Mucosa of descending colon (tissue), 3 donors: ENCODE data around the gene PRKG1. TPM values are rescaled to one million over a fixed set of nuclear protein-coding genes. Genes with fewer than 3 reads are reported as not detected.

Experiments
- ATAC-seq: fragments of 200-7000 bp; cut with Tn5 transposase; one replicate; pipeline ENCODE4 v1.9.1; 2020; ENCODE audit warnings: mild to moderate bottlenecking, moderate library complexity
- DNase-seq, 3 donors: peaks; one replicate each; pipeline ENCODE4 v3.0.0-alpha.2; 2020
- H3K36me3 ChIP-seq: fragments of 200-600 bp; one replicate; pipeline ENCODE4 v1.8.0; 2021; ENCODE audit warnings: low read depth, mild to moderate bottlenecking
- H3K4me1 ChIP-seq: fragments of 200-600 bp; one replicate; pipeline ENCODE4 v1.8.0; 2021; ENCODE audit warnings: low read depth, mild to moderate bottlenecking
- H3K4me3 ChIP-seq: fragments of 200-600 bp; one replicate; pipeline ENCODE4 v1.8.0; 2021; ENCODE audit warnings: mild to moderate bottlenecking
- H3K9me3 ChIP-seq: fragments of 200-600 bp; one replicate; pipeline ENCODE4 v1.8.0; 2021; ENCODE audit warnings: mild to moderate bottlenecking
- CTCF ChIP-seq: fragments of 200-600 bp; IDR thresholded peaks from one replicate; pipeline ENCODE4 v1.8.0; 2022; ENCODE audit warnings: antibody characterized with exemption, mild to moderate bottlenecking
- intact Hi-C, 2 donors: fragments of 100-400 bp; cut with DNase I in 1 of 2; cut with micrococcal nuclease in 1 of 2; formaldehyde crosslinking; loops; one replicate each; pipeline versions ENCODE4 v1.11.0 to v1.11.1; 2022; cut with DNase I, micrococcal nuclease
- total RNA-seq, 3 donors: library from RNA; stranded (reverse); fragmentation: NEBNext Ultra II Directional in 2 of 3; extraction: Animal tissue kit (Norgen Biotek cat#: 25700) in 2 of 3; gene quantifications; one replicate each; pipeline versions ENCODE4 v1.2.1 to v1.2.4, GENCODE V29; 2021 to 2023
- donor health status: DM: no; HTN: no; CAD: no; lungs with moderate emphysema.
- donor health status: DM: no; HTN: no; CAD: no.
- donor health status: DM: no; HTN: yes; CAD: no.

Gene PRKG1
- total RNA-seq, 3 donors from 2014 or later: 17.1 to 55.6 (median 21.1) TPM

DNA sequence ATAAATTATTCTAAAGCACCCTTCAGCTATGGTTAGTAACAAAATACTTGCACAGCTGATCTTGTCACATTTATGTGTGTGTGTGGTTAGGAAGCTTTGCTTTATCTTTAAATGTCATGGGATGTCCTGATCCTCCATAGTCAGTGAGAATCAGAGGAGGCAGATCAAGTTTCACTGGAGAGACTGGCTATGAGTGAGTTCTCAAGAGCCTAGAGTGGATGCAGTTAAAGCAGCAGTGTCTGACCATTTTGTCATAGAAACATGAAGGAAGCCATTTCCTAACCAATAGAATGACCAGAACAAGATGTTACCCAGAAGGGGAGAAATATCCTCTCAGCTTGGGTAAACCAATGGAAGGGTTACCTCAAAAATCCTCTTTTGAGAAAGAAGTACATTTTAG is 1032.6 kb downstream of the PRKG1 start:
- Histone ChIP-seq H3K9me3 (no peaks in the 10 kb centered on the region), H3K4me1 (no peaks in the 10 kb centered on the region), H3K36me3 (no peaks in the 10 kb centered on the region), H3K4me3 (no peak overlapping the region)
- ATAC-seq: no peak
- TF ChIP-seq CTCF: no peak
- intact Hi-C loops: no loop called here
- no peak for DNase-seq

GRCh38 chr10:52108236-52108635 is 1033.9 kb downstream of the PRKG1 start:
- Histone ChIP-seq H3K4me3 (no peak overlapping the region), H3K9me3 (no peaks in the 10 kb centered on the region), H3K4me1 (no peaks in the 10 kb centered on the region), H3K36me3 (no peaks in the 10 kb centered on the region)
- intact Hi-C loops: no loop called here
- no peak for TF ChIP-seq CTCF
- ATAC-seq (no peak), DNase-seq (no peak)

DNA sequence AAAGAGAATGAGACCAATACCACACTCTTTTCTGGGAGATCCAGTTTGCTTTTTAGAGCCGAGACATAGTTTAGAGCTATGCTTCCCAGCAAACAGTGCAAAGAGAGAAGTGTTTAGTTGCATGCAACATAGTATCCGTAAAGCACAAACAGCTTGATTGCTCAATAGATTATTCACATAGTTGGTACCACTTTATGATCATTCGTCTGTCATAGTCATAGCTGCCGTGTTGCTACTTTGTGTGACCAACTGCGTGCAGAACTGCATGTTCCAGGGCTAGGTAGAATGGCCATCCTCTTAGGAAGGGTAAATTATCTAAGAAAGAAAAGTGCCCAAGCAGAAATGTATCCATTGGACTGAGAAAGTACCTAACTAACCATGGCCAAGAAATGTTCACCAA is 1036.3 kb downstream of the PRKG1 start:
- H3K4me1 ChIP-seq: no peaks in the 10 kb centered on the region
- no peaks in the 10 kb centered on the region for H3K9me3 ChIP-seq
- no peak overlapping the region for H3K4me3 ChIP-seq
- TF ChIP-seq CTCF: no peak
- ATAC-seq (no peak), DNase-seq (no peak)
- intact Hi-C loops: no loop called here
- H3K36me3 ChIP-seq: no peaks in the 10 kb centered on the region

DNA sequence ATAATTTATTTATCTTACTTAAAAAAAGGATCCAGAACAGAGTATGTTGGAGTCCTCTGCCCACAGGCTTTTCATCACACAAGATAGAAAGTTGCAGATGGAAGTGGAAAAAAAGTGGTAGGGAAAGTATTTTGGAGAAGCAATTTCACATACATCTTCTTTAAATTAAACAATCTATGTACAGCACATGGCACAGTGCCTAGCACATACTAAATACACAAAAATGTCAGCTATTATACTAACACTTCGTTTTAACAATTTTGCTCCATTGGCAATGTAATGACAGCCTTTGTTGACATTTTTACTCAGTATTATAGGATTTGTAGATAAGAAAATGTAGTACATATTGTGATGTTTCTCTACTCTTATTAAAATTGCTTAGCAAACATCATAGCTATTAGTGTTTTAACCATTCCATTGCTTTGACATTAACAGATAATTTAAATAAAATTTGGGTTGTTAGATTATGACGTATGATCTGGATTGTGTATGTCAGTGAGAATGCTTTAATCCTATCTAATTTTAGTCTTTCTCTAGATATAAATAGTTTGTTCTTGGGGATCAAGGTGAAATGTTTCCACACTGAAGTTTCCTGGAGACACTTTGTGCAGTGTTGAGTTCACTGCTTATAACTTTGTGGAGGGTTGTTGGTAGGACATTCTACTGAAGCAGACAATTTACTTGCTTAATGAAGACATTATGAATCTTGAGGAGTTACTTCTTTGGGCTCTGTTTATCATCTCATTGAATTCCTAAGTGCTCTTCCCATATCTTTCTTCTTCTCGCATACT is 1037.0 kb downstream of the PRKG1 start:
- Histone ChIP-seq H3K4me1 (no peaks in the 10 kb centered on the region), H3K9me3 (no peaks in the 10 kb centered on the region), H3K36me3 (no peaks in the 10 kb centered on the region), H3K4me3 (no peak overlapping the region)
- ATAC-seq (no peak), DNase-seq (no peak)
- TF ChIP-seq CTCF: no peak
- intact Hi-C loops: no loop called here

DNA sequence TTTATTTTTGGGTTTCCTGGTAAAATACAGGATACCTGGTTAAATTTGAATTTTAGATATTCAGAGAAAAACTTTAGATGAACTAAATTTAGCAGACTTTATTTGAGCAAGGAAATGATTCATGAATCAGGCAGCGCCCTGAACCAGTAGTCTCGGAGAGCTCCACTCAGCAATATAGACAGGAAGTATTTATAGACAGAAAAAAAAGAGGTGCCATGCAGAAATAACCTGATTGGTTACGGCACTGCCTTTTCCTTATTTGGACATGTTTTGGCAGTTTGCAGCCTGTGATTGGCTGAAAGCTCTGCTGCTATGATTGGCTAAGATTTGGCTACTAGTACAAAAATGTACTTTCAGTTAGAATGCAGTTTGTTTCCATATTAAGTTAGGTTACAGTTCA is 1041.5 kb downstream of the PRKG1 start:
- ATAC-seq (no peak), DNase-seq (no peak)
- no peak overlapping the region for H3K4me3 ChIP-seq
- no peaks in the 10 kb centered on the region for H3K36me3 ChIP-seq
- TF ChIP-seq CTCF: no peak
- H3K9me3 ChIP-seq: no peaks in the 10 kb centered on the region
- H3K4me1 ChIP-seq: no peaks in the 10 kb centered on the region
- intact Hi-C loops: no loop called here

- ATAC-seq (no peak), DNase-seq (no peak)
- no peak for TF ChIP-seq CTCF
- no peak overlapping the region for H3K4me3 ChIP-seq
- no peaks in the 10 kb centered on the region for H3K9me3 ChIP-seq
- no peaks in the 10 kb centered on the region for H3K36me3 ChIP-seq
- intact Hi-C loops: no loop called here
- H3K4me1 ChIP-seq: no peaks in the 10 kb centered on the region
Measured at GRCh38 chr10:52119507-52119906, 1045.2 kb downstream of the PRKG1 start.
